GDM1 (cell line): ENCODE measurements around the gene PRKD3.

Experiments
- DNase-seq: peaks from one replicate; lab custom pipeline; 2025; lab: John Stamatoyannopoulos, UW

The PRKD3 gene

DNA sequence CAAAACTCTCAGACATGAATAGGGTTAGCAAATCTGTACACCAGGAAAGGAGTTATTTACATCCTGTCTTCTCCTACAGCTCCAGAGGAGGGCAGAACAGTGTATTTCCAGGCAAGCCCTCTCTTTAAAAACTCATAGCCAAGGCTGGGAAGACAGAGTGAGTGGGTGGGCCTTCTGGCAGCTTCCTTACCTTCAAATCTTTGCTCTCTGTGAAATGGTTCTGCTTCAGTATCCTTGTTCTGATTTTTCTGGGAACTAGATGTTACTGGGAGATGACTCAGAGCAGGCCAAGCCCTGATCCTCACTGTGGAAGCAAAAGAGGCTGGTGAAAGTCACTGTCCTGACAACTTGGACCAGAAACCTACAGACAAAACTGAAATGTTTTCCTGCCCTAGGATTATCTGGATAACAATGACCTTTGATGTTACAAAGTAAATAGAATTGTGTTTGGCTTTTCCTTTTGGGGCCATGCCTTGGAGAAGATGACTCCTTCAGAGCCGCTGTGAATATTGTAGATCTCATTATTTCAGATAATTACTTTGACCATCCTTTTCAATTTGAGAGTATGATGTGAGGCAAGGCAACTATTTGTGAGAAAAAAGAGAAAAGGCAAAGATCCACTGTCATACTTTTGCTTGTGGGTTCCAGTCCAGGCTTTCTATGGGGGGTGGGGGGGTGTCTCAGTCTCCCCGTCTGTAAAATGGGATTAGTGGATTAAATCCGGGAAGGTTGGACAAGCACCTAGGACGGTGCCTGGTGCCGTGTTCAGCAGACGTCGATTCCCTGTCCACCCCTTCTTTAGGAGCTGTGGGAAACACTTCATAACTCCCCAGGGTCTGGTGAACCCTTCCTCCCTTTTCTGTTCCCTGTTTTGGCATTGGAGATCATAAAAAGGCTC is 19.2 kb upstream of the PRKD3 start:
- DNase-seq: no peak

DNA sequence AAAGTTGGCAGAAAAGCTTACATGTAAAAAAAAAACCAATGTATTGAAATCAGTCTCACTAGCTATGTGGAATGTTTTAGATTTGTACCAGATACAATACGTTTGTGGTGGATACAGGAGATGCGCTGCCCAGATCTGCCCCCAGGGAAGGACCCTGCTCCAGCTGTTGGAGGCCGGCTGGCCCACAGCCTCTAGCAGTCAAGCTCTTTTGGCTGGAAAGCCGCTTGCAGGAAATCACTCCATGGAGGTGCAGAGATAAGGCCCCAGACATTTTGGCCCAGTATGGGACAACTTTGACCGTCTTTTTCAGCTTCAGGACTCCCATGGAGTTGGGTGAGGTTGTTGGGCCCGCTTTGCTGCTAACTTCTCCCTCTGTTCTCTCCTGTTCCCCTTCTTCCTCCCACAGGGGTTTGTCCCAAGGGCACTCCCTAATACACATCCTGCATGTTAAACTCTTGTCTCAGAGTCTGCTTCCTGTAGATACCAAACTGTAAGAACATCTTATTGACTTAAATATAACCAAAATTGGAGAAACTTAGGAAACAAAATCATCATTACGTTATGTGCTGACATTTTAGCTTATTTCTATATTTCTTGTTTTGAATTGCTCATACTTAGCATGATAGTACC is 18.1 kb upstream of the PRKD3 start:
- no peak for DNase-seq

DNA sequence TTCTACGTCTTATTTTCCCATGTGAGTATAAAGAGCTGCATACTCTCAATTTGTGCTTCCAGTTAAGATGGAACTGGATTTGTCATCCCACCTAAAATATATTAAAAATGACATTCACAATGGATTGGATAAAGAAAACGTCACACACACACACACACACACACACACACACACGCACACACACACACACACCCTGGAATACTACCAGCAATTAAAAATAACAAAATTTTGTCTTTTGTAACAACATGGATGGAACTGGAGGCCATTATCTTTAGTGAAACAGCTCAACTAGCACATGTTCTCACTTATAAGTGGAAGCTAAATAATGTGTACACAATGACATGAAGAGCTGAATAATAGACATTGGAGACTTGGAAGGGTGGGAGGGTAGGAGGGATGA is 16.0 kb upstream of the PRKD3 start:
- DNase-seq: no peak

DNA sequence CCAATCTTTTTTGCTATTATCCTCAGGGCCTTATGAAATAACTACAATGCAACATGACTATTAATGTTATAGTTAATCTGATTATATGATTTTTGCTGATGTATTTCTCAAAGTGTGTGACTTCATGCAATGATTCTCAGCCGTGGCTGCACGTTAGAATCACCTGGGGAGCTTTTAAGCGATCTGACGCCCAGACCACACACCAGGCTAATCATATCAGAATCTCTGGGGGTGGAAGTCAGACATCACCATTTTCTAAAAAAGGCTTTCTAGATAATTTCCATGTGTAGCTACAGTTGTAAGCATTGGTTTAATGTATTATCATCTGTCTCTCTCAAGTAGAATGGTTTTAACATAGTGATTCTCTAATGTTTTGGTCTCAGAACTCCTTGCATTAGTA is 14.3 kb upstream of the PRKD3 start:
- DNase-seq: no peak

DNA sequence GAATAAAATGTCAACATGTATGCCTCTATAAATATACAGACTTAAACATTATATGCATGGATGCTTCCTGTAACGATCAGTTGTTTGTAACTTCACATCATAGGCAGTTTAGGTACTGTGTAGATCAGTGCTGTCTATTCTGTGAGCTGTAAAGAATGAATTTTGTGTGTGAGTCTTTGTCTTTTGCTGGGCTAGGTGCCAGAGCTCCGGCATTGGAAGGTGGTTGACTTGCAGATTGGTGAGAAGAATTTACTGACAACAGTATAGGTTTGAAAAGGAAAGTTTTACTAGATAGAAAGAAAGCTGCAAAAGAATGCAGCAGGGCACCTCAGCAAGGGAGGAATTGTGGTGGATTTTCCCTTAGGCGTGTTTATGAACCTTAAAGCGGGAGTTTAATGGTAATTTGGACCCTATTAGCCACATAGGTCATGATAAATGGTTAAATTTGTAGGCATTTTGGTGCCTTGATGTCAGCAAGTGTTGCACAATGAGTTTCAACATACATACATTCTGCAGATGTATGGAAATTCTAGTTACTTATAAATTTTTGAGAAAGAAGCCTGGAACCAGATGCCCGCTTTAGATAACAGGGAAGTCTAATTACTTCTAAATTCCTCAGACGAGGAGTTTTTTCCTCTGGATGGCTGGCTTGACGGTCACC is 13.1 kb upstream of the PRKD3 start:
- no peak for DNase-seq

DNA sequence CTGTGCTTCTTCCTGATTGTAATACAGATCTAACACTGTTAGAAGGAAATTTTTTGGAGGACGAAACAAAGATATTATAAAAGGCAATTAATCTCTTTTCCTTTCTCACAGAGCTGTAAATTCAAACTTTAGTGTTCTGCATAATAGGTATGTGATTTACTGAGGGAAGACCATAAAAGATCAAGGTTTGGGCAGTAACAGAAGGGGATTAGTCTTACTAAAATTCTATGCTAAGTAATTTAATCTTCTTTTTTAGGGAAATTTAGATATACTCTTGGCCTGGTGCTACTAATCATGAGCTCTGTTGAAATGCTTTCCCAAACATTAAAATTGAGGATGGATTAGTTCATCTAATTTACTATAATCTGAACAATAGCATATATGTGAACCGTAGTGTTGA is 11.0 kb upstream of the PRKD3 start:
- no peak for DNase-seq

DNA sequence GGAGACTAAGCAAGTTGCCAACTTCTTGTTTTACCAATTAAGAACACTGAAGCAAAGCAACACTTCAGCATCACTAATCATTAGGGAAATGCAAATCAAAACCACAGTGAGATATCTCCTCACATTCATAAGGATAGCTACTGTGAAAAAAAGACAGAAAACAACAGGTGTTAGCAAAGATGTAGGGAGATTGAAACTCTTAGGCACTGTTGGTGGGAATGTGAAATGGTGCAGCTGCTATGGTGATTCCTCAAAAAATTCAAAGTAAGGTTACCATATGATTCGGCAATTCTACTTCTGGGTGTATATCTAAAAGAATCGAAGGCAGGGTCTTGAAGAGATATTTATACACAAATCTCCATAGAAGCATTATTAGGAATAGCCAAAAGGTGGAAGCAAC is 8.6 kb upstream of the PRKD3 start:
- DNase-seq: no peak

DNA sequence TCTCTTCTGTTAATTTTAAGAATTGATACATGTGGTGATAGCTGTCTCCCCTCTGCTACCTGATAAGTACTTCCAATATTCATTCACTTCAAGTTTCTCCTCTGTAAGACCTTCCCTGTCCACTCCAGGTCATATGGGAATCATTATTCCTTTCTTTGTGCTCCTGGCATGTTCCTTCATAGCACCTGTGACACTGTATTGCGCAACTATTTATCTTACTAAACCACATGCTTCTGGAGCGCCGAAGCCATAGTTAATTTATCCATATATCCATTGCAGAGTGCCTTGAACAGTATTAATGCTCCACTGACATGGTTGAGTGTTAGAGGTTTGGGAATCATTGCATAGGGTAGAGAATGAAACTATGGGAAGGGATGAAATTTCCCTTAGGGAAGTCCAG is 7.9 kb upstream of the PRKD3 start:
- DNase-seq: no peak

DNA sequence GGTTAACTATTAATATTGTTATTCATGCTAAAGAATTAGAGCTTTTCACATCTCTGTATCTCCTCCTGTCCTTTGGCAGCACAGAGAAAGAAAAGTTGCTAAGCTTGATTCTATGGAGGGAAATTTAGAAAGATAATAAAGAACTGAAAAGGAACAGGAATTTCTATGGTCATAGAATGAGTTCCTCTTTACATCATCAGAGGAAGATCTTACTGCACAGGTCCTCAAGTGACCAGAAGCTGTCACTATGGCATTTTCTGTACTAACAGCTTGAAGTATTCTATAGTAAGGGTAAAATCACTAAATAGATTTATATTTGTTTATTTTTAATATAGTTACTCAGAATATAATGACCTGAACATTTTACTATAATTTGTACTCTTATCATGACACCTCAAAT is 6.0 kb upstream of the PRKD3 start:
- no peak for DNase-seq

DNA sequence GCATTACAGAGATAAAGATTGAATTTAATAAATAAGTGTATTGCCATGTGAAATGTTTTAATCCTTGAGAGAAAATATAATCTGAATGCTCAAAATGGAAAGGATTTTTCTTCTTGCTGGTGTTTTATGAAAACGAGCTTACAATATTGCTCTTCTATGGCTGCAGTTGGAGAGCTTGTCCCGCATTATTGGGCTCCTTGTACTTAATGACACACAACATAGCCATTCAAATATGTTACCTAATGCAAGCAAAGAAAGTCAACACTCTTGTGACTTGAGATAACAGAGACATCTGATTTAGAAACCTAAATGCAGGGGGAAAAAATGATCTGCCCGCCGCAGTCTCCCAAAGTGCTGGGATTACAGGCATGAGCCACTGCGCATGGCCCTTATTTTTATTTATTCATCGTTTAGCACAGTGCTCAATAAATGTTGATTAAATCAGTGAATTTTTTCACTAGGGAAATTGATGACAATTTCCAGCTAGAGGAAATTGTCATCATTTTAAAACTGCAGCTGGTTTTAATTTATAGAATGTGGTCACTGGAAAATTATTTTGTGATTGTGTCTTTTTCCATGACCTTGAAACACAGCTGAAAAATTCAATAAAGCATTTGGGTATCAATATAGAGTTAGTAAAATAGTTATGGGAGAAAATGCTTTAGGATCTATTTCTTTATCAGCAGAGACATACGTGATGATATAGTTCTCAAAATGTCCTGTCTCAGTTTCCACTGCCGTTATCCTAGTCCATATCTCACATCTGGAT is 2.4 kb upstream of the PRKD3 start:
- no peak for DNase-seq

DNA sequence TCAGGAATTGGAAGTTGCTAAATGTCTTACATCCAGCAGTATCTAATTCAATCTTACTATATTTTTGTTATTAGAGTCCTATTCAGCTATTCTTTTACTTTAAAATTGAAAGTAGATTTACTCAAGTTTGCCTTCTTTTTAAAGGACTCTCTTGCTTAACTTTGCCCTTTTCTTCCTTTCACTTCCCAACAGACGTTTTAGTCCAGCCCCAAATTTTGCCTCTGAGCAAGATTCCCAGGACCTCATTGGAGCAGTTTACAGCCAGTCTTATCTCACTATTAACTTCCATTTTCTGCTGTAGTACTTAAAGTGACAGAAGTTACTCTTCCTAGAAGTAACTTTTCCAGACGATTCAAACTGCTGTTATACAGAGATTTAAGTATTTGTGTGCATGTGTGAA is 1.7 kb upstream of the PRKD3 start:
- DNase-seq: no peak

DNA sequence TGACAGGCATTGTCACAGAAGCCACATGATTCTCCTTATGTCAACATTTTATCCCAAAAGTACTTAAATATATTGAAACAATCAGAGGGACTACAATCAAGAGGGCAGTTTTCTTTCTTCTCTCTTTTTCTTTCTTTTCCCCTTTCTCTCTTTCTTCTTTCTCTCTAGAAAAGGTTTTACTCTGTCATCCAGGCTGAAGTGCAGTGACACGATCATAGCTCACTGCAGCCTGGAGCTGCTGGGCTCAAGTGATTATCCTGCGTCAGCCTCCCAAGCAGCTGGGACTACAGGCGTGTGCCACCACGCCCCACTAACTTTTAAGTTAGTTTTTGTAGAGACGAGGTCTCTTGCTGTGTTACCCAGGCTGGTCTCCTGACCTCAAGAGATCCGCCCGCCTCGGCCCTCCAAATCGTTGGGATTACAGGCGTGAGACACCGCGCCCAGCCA is 1.0 kb upstream of the PRKD3 start:
- DNase-seq: no peak

DNA sequence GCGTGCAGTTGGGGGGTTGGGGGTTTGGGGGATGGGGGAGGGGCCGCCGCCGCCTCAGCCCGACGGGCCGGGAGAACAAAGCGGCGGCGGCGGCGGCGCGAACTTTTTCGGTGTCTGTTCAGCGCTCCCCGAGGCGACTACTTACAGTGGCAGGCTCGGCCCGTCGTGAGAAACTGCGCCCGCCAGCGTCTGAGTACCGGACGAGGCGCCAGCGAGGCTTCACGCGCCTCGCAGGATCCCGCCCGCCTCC is 172 bp downstream of the PRKD3 start:
- DNase-seq: no peak

DNA sequence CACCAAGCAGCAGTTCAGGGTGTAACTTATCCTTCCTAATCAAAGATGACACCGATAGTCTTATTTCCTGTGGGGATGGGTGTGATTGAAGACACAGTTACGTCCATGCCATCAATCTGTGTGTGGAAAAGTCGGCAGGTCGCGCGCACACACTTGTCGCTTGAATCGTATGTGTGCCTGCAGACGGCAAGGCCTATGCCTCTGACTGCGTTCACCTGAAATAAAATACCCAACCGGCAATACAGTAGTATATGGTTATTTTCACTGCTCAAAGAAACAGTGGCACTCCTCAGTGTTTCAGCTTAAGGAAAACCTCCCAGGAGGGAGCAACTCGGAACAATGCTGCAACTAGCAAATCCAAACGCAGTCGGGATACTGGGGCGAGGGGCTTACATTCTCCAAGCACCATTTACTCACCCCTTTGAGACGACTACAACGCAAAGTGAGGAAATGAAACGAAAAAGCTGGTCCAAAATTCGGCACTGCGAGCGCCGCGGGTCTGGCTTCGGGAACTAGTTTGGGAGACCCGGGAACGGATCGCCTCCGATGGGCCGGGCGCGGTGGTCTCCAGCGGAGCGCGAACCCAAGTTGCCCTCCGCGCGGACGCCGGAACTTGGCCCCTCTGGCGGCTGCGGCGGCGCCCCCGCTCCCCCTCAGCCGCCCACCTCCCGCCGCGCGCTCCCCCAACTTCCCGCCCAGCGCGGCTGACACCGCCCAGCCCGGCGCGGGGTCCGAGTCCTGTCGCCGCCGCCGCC is 675 bp downstream of the PRKD3 start:
- DNase-seq: no peak

DNA sequence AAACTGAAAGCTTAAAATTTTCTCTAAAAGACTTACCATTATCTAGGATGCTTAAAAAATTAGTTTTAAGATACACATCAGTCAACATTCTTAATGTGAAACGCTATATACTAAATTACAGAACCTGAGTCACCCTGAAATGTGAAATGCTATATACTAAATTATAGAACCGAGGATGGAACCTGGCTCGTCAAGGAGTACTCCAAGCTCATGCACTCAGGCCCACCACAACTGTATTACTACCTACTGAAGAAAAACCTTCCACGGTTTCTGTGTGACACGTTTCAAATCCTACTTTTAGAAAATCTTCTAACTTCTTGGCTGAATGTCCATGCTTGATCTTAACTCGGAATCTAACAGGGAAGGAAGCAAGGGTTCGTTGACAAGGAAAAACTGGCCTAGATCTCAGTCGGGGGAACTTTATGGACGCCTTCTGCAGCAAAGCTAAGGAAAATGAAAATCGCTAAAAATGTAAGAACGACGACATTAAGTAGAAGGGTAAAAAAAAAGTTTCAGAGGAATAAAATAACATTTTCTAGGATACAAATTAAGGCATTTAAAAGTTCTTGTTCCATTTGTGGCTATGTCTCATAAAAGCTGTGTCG is 1.4 kb downstream of the PRKD3 start:
- DNase-seq: no peak

DNA sequence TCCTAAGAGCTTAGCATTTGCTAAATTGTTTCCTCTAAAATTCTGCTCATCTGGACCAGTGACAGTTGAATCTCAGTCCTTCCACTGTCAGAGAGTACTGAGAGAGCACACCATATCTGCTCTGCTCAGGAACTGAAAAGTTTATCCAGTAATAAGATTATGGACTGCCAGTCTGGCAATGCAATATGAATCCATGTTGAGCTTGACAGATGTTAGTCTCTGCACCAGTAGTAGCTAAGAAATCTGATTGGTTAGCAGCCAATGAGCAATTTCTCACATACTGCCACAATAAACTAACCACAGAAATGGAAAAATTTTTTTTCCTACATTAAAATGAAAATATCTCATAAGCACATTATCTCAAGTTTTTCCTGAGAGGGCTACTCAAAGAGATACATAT is 2.3 kb downstream of the PRKD3 start:
- no peak for DNase-seq

DNA sequence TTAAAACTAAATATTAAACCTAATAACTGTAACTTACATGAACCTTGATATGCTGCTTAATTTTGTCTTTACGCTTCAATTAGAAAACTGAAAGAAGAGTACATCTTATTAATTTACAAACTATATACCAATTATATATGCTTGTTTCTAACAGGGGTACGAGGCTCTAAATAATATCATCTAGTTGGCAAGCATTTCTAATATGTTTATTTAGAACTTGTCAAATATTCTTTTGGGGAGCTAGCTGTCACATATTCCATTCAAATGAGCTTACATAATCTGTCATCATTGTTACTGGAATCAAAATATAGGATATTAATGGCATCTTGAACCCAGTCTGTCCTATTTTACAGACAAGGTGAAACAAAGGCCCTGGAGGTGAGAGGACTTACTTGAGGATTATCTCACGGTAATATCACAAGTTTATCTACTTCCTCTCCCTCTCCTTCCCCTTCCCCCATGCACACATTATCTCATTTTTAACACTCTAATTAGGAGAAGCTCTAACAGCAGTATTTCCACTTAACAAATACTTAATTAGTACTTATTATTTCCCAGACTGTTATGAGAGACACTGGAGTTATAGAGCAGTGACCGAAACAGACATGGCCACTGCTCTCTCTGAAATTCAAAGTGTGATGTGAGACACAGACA is 3.5 kb downstream of the PRKD3 start:
- no peak for DNase-seq

DNA sequence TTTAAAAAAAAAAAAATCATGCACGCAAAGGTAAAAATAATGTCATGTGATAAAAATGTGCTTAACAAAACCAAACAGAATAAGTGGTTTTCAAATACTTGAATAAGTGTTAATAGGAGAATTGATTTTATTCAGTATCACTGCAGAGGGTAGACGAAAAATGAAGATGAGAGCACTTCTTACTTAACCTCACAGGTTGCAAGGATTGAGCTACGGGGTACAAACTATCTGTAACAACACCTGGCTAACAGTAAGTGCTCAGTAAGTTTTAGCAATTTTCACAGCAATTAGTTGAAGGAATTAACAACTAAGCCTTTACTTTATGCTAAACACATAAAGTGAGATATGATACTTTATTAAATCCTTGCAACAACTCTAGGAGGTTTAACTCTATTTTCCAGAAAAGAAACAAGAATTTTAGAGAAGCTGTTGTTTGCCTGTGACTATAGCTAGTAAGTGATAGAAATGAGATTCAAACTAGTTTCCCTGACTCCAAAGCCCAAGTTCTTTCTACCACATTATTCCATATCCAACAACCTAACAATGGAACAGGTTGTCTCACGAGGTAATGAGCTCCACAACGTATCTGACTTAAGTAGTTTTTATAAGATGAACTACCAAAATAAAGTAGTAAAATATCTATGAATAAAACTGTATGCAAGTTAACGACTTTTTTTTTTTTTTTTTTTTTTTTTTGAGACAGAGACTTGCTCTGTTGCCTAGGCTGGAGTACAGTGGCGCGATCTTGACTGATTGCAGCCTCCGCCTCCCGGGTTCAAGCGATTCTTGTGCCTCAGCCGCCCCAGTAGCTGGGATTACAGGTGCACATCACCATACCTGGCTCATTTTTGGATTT is 4.7 kb downstream of the PRKD3 start:
- DNase-seq: no peak

DNA sequence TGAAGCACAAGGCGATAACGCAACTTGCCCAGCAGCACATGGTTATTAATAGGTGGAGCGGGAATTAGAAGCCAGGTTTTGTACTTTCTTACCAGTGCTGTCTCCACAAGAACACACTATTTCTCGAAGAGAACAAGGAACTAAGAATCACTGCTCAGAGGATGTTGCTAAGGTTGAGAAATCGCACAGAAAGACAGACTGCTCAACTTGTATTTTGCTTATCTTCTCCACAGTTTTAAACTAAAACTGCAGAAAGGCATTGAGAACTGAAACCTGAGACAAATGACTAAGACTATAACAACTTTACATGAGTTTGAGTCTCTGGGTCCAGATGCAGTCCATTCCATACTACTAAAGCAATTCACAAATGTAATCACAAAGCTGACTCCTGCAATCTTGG is 6.2 kb downstream of the PRKD3 start:
- no peak for DNase-seq

DNA sequence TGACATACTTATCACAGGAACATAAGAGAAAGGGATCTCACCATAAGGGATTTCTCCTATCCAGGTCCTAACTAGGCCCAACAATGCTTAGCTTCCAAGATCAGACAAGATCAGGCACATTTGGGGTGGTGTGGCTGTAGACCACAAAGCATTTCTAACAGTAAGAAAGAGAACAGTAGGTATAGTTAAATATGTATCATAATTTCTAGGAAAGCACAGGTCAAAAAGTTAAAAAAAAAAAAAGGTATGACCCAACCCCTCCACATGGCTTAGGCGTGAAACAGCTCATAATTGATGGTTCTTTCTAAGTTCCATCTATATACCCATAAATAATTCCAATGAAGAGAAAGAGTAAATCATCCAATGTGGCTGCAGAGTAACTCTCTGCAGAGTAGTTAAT is 6.9 kb downstream of the PRKD3 start:
- no peak for DNase-seq
